ENCODE results near the gene TCF7L1.
"Not testable (repeated sequence)": the region's sequence is repeated elsewhere in the genome, so short reads cannot be mapped to it uniquely, and the experiment has no call there.

The TCF7L1 gene, protein sequence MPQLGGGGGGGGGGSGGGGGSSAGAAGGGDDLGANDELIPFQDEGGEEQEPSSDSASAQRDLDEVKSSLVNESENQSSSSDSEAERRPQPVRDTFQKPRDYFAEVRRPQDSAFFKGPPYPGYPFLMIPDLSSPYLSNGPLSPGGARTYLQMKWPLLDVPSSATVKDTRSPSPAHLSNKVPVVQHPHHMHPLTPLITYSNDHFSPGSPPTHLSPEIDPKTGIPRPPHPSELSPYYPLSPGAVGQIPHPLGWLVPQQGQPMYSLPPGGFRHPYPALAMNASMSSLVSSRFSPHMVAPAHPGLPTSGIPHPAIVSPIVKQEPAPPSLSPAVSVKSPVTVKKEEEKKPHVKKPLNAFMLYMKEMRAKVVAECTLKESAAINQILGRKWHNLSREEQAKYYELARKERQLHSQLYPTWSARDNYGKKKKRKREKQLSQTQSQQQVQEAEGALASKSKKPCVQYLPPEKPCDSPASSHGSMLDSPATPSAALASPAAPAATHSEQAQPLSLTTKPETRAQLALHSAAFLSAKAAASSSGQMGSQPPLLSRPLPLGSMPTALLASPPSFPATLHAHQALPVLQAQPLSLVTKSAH

DNA sequence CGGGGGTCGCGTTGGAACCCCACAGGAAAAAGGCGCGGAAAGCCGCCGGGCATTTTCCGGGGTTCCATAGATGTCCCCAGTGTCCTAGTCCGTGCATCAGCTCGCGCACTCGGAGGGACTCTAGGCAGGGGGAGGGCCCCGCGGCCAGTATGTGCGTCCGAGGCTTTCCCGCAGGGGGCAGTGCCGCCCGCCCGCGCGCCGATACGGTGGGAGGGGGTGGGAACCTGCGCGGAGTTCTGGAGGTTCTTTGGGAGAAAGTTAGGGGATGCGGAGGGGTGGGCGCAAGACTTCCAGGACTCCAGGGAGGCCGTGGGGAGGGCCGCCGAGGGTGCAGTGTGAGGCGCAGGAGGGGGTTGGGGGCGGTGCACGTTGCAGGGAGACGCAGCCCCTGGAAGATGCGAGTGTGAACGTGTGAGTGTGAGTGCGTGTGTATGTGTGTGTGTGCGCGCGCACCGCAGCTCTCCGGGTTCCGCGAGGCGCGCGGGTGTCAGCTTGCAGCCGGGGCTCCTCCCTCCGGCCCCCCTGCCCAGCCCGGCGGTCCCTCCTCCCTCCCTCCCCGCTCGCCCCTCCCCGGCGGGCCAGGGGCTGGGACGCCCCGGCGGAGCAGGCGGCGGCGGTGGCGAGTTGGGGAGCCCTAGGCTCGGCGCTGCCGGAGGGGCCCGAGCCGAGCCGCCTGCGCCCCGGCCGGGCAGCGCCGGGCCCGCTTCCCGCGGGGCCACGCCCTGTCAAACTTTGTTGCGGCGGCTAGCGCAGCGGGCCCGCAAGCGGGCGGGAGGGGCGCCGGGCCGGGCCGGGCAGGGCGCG lies at the start of gene TCF7L1:
Gene TCF7L1 (plus strand): TSS at position 559 of the 804 bp plus-strand sequence. CDS start 293 bp downstream, outside the sequence.
- DNase-seq: peak; percentile 22

DNA sequence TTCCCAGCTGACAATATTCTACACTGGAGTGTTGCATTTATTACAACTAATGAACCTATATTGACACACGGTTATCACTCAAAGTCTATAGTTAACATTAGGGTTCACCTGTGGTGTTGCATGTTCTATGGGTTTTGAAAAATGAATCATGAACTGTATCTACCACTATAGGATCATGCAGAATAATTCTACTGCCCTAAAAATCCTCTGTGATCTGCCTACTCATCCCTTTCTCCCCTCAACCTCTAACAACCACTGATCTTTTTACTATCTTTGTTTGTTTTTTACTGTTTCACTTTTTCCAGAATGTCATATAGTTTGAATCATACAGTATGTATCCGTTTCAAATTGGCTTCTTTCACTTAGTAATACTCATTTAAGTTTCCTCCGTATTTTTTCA lies 47.6 kb upstream of the TCF7L1 start:
- DNase-seq: no peak

DNA sequence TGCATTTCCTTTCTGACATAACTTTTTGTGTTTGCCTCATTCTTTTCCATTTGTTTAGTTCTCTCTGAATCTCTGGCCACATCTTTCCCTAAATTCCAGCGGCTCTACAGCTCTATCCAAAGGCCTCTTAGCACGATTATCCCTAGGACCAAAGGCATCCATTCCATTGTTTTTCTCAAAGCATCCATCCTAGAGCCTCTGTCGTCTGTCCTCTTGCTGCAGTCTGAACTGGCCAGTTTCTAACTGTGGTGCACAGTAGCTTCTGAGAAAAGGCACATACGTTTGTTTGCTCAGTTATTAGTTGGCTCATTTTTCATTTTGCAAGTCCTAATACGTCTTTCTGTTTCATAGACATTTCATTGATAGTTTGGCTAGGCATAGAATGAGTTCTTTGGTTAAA lies 45.7 kb upstream of the TCF7L1 start:
- no peak for DNase-seq

DNA sequence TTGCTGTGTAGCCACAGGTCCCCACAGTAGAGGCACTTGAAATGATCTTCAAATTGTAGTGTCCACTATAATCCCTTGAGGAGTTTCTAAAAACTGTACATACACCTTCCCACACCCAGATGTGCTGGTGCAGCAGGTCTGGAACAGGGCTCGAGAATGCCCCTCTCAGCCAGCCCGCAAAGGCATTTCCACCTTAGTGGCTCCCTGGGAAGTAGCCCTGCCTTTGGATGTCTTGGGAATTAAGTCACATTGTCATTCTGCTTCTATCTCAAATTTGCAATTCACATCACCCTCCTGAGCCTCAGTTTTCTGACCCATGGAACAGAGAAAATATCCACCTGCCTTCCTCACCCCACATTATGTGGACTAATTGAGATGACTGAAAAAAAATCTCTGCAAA lies 44.3 kb upstream of the TCF7L1 start:
- no peak for DNase-seq

DNA sequence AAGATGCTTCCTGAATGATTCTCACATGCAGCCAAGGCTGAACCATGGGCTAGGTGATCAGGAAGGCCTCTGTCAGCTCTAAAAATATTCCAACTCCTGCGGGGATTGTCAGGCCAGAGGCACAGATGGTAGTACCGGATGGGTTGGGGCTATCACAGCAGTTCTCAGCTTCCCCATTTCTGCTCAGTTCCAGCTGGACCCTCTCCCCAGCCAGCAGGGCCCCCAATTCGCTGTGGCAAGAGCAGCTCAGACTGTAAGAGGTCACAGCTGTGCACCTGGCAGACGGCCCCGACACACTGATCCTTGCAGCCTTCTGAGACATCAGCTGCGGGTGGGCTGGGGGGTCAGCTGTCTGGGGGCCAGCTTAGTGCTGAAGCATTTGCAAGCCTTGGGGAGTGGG lies 43.6 kb upstream of the TCF7L1 start:
- no peak for DNase-seq

DNA sequence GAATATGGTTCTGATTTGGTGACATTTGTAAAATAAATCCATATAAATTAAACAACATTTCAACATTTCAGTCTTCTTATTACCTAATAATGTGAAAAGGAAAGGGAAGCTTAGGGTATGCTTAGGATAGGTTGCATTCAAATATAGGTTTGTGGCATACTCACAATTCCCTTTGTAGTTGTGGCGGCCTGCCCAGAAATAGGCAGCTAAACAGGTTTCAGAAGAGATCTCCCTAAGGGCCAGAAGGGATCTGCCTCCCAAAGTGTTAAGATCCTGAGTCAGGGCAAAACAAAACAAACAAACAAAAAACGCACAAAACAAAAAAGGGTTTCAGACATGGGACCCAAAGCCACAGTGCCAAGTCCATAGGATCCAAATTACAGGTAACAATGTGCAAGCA lies 41.4 kb upstream of the TCF7L1 start:
- DNase-seq: no peak

DNA sequence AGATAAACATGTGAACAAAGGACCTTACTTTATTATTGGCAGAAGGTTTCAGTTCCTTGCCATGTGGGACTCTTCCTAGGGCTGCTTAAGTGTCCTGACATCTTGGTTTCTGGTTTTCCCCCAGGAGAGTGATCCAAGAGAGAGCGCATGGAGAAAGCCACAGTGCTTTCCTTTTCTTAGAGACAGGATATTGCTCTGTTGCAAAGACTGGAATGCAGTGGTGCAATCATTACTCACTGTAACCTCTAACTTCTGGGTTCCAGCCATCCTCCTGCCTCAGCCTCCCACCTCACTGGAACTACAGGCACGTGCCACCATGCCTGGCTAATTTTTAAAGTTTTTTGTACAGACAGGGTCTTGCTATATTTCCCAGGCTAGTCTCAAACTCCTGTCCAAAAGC lies 38.1 kb upstream of the TCF7L1 start:
- no peak for DNase-seq

DNA sequence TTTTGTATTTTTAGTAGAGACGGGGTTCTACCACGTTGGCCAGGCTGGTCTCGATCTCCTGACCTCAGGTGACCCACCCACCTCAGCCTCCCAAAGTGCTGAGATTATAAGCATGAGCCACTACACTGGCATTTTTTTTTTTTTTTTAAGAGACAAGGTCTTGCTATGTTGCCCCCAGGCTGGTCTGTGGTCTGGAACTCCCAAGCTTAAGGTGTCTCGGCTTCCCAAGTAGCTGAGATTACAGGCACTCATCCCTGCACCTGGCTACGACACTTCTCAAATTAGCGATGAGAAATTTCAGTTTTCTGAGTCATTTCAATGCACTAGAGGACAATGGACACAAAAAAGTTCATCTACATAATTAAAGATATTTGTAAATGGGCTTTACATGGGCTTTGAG lies 36.6 kb upstream of the TCF7L1 start:
- DNase-seq: no peak

DNA sequence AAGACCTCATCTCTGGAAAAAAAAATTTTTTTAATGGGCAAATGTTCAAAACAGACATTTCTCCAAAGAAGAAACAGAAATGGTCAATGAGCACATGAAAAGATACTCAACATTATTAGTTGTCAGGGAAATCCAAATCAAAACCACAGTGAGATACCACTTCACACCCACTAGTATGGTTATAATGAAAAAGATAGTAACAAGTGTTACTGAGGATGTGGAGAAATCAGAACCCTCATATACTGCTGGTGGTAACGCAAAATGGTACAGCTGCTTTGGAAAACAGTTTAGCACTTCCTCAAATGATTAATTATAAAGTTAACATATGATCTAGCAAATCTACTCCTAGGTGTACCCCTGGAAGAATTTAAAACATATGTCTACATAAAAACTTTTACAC lies 29.0 kb upstream of the TCF7L1 start:
- DNase-seq: no peak

DNA sequence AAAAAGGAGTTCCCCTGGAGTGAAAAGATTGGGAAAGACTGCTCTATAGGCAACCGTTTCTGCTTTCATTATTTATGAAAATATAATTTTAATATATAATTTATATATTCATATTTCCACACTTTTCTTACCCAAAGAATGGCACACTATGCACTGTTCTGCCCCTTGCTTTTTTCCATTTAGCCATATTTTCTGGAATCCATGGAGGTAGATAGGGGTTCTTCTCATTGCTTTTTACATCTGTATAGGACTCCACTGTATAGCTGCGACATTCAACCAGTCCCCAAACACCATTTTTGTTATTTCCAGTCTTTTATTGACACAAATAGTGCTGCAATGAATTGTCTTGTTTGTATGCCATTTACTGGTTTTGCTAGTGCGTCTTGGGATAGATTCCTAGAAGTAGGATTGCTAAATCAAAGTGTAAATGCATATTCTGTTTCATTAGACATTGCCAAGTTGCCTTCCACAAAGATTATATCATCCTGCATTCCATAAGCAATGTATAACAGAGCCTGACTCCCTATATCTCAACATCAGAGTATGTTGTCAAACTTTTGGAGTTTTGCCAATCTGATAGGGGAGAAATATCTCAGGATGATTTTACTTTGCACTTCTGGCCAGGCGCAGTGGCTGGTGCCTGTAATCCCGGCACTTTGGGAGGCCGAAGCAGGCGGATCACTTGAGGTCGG lies 26.6 kb upstream of the TCF7L1 start:
- DNase-seq: no peak

DNA sequence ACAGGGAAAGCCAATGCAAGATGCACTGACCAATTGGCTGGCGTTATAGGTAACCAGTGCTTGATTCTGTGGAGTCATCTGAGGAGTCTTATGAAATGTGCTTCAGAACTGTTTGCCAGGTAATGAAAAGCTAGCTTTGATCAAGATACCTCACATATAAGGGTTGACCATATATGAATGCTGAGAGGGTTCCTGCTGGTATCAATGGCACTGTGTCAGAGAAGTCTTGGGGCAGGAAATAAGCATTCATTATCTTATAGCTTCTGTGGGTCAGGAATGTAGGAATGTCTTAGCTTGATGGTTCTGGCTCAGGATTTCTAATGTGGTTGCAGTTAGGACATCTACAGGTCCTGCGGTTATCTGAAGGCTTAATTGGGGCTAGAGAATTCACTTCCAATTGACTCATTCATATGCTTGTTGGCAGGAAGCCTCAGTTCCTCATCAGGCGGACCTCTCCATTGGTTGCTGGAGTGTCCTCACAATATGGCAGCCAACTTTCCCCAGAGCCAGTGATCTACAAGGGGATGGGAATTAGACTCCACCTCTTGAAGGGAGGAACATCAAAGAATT lies 22.1 kb upstream of the TCF7L1 start:
- DNase-seq: no peak

DNA sequence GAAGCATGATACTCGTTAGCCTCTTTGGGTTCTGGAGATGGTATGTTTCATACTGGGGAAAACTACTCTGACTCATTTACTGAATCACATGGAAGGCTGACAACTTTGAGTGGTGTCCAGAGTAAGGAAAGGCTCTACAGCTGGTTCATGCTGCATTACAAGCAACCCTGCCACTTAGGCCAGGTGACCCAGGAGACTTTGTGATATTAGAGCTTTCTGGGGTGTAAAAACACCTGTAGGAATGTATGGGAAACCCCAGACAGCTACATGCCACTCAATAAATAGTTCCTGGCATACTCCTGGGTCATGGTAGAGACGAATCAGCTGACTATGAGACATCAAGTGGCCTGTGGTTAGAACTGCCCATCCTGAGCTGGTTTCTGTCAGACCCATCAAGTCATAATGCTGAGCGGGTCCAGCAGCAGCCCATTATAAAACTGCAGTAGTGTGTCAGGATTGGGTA lies 21.3 kb upstream of the TCF7L1 start:
- DNase-seq: no peak

DNA sequence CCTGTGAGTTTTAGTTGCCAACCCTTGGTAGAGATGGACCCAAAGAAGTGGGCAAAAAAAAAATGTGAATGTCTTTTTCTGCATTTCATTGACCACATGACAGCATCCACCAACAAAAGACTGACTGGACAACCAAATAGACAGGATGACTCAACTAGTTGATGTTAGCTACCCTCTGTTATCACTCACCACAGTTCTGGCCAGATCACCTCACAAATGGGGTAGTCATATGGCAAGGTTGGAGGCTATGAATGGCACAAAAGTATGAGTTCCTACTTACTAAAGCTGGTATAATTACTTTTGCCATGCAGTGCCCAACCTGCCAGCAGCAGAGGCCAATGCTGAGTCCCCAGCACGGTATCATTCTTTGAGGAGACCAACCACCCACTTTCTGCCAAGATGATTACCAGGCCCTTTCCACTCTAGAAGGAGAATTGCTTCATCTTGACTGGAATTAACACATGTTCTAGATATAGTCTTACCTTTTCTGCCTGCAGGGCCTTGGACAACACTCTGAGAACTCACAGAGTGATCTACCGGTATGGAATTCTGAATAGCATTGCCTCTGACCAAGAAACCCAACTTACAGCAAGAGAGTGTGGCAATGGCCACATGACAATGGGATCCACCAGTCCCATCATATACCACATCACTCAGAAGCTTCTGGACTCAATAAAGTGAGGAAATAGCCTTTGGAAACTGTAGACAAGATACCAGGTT lies 20.1 kb upstream of the TCF7L1 start:
- DNase-seq: no peak

DNA sequence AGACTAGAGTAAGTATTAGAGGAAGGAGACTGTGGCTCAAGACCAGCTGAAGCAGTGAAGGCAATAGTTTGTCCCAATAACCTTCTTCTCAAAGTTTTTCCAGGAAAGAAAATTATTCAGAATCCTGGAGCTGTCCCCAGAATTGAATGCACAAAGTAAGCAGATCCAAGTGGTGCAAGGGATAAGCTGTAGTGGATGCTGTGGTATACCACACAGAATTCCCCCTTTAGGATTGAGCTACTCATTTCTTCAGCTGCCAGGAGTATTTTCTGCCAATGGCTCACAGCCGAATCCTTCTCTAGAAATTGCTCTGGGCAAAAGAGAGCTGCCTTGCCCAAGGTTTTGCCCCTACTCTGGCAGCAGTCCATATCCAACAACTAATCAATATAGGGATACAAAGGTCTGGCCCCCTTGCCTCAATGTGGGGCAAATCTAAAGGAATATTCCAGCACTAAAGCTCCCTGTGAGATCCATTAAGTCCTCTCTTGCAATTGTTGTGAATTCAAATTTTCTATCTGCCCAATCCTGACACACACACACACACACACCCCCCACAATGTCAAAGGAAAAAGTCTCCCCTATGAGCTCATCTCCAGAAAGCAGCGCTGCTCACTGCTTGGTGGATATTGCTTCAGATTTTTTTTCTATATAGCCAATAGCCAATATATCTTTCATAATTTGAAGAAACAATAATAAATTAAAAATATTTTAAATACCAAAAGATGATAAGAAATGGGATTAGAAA lies 18.4 kb upstream of the TCF7L1 start:
- DNase-seq: no peak

DNA sequence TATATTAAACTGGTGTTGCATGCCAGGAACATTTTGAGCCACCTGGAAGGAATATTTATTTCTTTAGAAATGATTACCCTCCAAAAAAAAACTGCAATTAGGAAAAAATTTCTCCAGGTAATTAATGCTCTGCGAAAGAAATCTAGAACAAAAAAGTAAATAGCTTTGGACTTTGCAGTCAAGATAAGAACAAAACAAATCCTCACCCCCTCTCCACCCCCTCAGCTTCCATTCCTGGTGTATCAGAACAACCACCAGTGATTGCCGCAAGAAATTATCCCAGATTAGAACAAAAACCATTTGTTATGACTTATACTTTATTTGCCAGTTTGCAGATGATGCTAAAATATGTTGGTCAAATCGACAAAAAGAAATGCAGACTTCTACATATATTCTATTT lies 17.0 kb upstream of the TCF7L1 start:
- no peak for DNase-seq

DNA sequence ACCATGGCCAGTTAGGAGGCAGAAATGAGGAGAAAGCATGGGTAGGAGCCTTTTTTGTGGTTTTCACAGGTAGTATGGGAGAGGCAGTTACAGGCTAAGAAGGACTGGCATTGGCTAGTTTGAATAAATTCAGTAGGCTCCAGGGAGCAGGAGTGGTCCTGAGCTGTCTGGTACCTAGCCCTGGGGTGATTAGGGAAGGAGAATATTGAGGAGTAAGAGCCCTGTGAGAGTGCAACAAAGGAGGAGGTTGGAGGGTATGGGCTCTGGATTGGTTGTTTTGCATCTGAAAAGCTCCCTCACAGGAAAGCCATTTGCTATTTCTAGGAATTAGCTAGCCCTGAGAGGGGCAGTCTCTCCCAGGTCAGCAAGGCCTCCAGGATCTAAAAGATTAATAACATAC lies 13.3 kb upstream of the TCF7L1 start:
- no peak for DNase-seq

DNA sequence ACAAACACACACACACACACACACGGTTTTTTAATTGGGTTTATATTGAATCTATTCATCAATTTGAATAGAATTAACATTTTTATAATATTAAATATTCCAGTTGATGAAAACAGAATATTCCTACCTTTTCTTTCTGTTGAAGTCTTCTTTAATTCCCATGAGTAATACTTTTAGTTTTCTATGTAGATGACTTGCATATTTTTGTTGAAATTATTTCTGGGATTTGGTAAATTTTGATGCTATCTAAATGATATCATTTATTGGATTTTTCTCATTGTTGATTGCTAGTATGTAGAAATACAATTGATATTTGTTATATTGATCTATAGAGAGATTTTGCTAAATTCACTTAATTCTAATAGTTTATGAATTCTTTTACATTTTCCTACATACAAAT lies 12.8 kb upstream of the TCF7L1 start:
- DNase-seq: no peak

DNA sequence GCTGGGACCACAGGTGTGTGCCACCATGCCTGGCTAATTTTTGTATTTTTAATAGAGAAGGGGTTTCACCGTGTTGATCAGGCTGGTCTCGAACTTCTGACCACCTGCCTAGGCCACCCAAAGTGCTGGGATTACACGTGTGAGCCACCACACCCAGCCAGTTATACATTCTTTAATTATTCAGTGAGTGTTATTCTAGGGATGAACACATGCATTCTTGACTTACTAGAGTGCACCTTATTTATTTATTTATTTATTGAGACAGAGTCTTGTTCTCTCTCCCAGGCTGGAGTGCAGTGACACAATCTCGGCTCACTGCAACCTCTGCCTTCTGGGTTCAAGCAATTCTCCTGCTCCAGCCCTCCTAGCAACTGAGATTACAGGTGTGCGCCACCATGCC lies 6.7 kb upstream of the TCF7L1 start:
- not testable (repeated sequence) for DNase-seq

DNA sequence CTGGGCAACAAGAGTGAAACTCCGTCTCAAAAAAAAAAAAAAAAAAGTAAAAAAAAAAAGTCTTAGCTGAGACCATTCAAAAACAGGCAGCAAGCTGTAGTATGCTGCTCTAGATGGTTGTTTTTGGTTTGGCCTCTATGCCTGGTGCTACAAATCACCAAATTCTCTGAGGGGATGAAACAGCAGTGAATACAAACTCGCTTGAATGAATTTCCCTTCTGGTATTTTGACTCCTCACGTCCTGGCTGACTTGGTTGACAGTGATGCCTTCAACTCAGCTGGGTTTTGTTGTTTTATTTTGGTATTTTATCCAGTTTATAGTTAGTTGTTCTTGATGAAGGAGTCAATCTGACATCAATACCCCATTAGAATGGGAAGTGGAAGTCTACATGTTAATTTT lies 3.3 kb upstream of the TCF7L1 start:
- DNase-seq: no peak

DNA sequence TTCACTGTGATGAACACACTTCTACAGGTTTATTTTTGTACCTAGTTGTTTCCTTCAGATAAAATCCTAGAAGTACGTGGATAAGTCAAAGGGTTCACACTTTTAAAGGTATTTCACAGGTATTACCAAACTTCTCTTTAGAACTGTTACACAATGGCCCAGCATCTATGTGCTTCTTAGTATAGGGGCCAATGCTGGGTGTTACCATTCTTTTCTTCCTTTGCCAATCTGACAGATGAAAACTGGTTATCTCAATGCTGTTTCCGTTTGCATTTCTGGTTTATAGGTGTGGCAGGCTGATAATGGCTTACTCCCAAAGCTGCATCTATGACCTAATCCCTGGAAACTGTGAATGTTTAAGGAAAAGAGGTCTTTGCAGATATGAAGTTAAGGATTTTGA lies 2.8 kb upstream of the TCF7L1 start:
- DNase-seq: no peak

DNA sequence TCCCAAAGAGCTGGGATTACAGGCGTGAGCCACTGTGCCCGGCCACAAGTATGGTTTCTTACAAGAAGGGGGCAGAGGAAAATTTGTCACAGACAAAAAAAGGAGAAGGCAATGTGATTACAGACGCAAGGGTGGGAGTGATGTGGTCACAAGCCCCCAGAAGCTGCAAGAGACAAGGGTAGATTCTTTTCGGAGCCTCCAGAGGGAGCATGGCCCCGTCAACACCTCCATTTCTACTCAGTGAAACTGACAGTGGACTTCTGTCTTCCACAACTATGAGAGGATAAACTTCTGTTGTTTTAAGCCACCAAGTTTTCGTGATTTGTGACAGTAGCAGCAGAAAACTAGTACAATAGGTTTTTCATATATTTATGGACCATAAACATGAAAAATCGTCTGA lies 2.1 kb upstream of the TCF7L1 start:
- DNase-seq: no peak
